Panc1 (cell line): ENCODE data around the gene ETV7. TPM values are rescaled to one million over a fixed set of nuclear protein-coding genes. Genes with fewer than 3 reads are reported as not detected.
"Not testable (repeated sequence)": the region's sequence is repeated elsewhere in the genome, so short reads cannot be mapped to it uniquely, and the experiment has no call there.

Experiments
- ATAC-seq: fragments of 200-7000 bp; cut with Tn5 transposase; 2 replicates; pipeline ENCODE4 v1.9.1; 2020; ENCODE audit warnings: mild to moderate bottlenecking, moderate library complexity
- BruUV-seq: library from RNA; stranded (reverse); fragments of 400-500 nt; replicated peaks from 2 replicates; lab custom pipeline; 2021; lab: Mats Ljungman, UMichigan
- CTCF ChIA-PET: fragments of 300-600 bp; sonication (Branson Sonifier 250); formaldehyde crosslinking; loops from one replicate; lab custom pipeline; 2022; ENCODE audit warnings: antibody characterized with exemption; lab: Charles Lee
- POLR2A ChIA-PET: fragments of 300-600 bp; sonication (Branson Sonifier 250); formaldehyde crosslinking; loops from one replicate; lab custom pipeline; 2022; ENCODE audit warnings: antibody characterized with exemption; lab: Charles Lee
- DNase-seq: peaks from one replicate; pipeline ENCODE4 v3.0.0-alpha.2; 2010; ENCODE audit warnings: low read depth, low spot score
- H3K27ac ChIP-seq: 2 replicates; pipeline ENCODE4 v1.5.1; 2011; ENCODE audit warnings: mild to moderate bottlenecking, low read length, inconsistent platforms
- H3K27me3 ChIP-seq: fragments of 200-500 bp; sonication (Bioruptor generic); 2 replicates; pipeline ENCODE4 v1.6.0; 2014; ENCODE audit warnings: low read length, inconsistent platforms; ENCODE audit not compliant: control insufficient read depth, insufficient read depth
- H3K36me3 ChIP-seq: fragments of 200-500 bp; sonication (Bioruptor generic); 2 replicates; pipeline ENCODE4 v1.5.1; 2014; ENCODE audit warnings: inconsistent platforms, mild to moderate bottlenecking, low read length, moderate library complexity; ENCODE audit not compliant: control insufficient read depth, insufficient read depth
- H3K4me1 ChIP-seq: 2 replicates; pipeline ENCODE4 v1.5.1; 2011; ENCODE audit warnings: inconsistent platforms, mild to moderate bottlenecking, low read length, moderate library complexity; ENCODE audit not compliant: control insufficient read depth, insufficient read depth
- H3K4me3 ChIP-seq, 2 experiments: 2 replicates each; pipeline ENCODE4 v1.5.1; 2011 to 2012; ENCODE audit warnings: low read depth in 2 of 2, low read length in 2 of 2, mild to moderate bottlenecking in 2 of 2, inconsistent platforms in 1 of 2, moderate library complexity in 1 of 2
- H3K9me3 ChIP-seq: fragments of 200-500 bp; sonication (Bioruptor generic); 2 replicates; pipeline ENCODE4 v1.5.1; 2014; ENCODE audit warnings: low read depth, mild to moderate bottlenecking, inconsistent platforms, low read length, moderate library complexity; ENCODE audit not compliant: control insufficient read depth, insufficient read depth
- POLR2AphosphoS5 ChIP-seq: IDR thresholded peaks from 2 replicates; pipeline ENCODE4 v1.6.1; 2012; ENCODE audit warnings: mild to moderate bottlenecking, low read depth, low read length, moderate library complexity
- SIN3A ChIP-seq: IDR thresholded peaks from 2 replicates; pipeline ENCODE4 v1.6.1; 2012; ENCODE audit warnings: low read depth, mild to moderate bottlenecking, low read length, moderate library complexity, borderline replicate concordance; ENCODE audit not compliant: insufficient read depth
- TCF7L2 ChIP-seq: IDR thresholded peaks from 2 replicates; pipeline ENCODE4 v1.6.1; 2011; ENCODE audit warnings: mild to moderate bottlenecking, low read depth, low read length, inconsistent platforms
- in situ Hi-C: cut with HindIII; loops from 2 replicates; pipeline ENCODE4 v1.10.0; 2016; ENCODE audit warnings: low sequenced_read_pairs, low pct_unique_long_range_greater_than_20kb
- intact Hi-C: fragments of 100-400 bp; cut with micrococcal nuclease; formaldehyde crosslinking; loops from one replicate; pipeline ENCODE4 v1.10.0; 2022; ENCODE audit not compliant: unreplicated experiment
- total RNA-seq: library from RNA; stranded (reverse); gene quantifications from one replicate; pipeline ENCODE4 v1.2.1, GENCODE V29; 2021; ENCODE audit not compliant: unreplicated experiment
- TF ChIP-seq, protein P1 (sequence below): fragments of 450-650 bp; IDR thresholded peaks from 2 replicates; pipeline ENCODE4 v1.5.1; 2017; ENCODE audit warnings: mild to moderate bottlenecking
- TF ChIP-seq, protein P2 (sequence below), 2 experiments: IDR thresholded peaks; 2 replicates each; pipeline ENCODE4 v1.6.1; 2011 to 2012; ENCODE audit warnings: low read depth in 2 of 2, control low read depth in 1 of 2, low read length in 1 of 2, mild to moderate bottlenecking in 1 of 2, moderate library complexity in 1 of 2; ENCODE audit not compliant: insufficient read depth in 1 of 2

The ETV7 gene
- total RNA-seq, 1 experiment from 2014 or later: 2.0 TPM

GRCh38 chr6:36340306-36340617, 47.2 kb downstream of the ETV7 start:
- BruUV-seq: no TSS peak
- intact Hi-C loops: no loop called here

GRCh38 chr6:36339146-36339545, 48.3 kb downstream of the ETV7 start:
- peaks cover 16% of the 10 kb centered on the region for H3K27me3 ChIP-seq
- peaks cover 15% of the 10 kb centered on the region for H3K4me1 ChIP-seq
- no peak overlapping the region for H3K4me3 ChIP-seq
- no TSS peak for BruUV-seq
- TF ChIP-seq POLR2AphosphoS5 (no peak), TCF7L2 (no peak), SIN3A (no peak)
- TF ChIP-seq, protein P1, sequence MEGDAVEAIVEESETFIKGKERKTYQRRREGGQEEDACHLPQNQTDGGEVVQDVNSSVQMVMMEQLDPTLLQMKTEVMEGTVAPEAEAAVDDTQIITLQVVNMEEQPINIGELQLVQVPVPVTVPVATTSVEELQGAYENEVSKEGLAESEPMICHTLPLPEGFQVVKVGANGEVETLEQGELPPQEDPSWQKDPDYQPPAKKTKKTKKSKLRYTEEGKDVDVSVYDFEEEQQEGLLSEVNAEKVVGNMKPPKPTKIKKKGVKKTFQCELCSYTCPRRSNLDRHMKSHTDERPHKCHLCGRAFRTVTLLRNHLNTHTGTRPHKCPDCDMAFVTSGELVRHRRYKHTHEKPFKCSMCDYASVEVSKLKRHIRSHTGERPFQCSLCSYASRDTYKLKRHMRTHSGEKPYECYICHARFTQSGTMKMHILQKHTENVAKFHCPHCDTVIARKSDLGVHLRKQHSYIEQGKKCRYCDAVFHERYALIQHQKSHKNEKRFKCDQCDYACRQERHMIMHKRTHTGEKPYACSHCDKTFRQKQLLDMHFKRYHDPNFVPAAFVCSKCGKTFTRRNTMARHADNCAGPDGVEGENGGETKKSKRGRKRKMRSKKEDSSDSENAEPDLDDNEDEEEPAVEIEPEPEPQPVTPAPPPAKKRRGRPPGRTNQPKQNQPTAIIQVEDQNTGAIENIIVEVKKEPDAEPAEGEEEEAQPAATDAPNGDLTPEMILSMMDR: no peak
- TF ChIP-seq, protein P2, sequence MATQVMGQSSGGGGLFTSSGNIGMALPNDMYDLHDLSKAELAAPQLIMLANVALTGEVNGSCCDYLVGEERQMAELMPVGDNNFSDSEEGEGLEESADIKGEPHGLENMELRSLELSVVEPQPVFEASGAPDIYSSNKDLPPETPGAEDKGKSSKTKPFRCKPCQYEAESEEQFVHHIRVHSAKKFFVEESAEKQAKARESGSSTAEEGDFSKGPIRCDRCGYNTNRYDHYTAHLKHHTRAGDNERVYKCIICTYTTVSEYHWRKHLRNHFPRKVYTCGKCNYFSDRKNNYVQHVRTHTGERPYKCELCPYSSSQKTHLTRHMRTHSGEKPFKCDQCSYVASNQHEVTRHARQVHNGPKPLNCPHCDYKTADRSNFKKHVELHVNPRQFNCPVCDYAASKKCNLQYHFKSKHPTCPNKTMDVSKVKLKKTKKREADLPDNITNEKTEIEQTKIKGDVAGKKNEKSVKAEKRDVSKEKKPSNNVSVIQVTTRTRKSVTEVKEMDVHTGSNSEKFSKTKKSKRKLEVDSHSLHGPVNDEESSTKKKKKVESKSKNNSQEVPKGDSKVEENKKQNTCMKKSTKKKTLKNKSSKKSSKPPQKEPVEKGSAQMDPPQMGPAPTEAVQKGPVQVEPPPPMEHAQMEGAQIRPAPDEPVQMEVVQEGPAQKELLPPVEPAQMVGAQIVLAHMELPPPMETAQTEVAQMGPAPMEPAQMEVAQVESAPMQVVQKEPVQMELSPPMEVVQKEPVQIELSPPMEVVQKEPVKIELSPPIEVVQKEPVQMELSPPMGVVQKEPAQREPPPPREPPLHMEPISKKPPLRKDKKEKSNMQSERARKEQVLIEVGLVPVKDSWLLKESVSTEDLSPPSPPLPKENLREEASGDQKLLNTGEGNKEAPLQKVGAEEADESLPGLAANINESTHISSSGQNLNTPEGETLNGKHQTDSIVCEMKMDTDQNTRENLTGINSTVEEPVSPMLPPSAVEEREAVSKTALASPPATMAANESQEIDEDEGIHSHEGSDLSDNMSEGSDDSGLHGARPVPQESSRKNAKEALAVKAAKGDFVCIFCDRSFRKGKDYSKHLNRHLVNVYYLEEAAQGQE (IDR thresholded peaks at IDR 0.05; ENCODE audit: insufficient read depth in 1 of 2, low read depth in 2 of 2, low read length in 1 of 2): no peak
- H3K27ac ChIP-seq: no peak overlapping the region
- no peaks in the 10 kb centered on the region for H3K36me3 ChIP-seq
- ChIA-PET POLR2A (no interaction called here), CTCF (interaction anchor here (0.5 kb wide), 1 partner anchor 34 kb away, joined by 4 read pairs; no protein-coding TSS in a partner anchor)
- ATAC-seq (no peak), DNase-seq (no peak)
- intact Hi-C loops: no loop called here
- H3K9me3 ChIP-seq: no peaks in the 10 kb centered on the region
- in situ Hi-C loops: no loop called here

More at GRCh38 chr6:36340306-36340617, 47.2 kb downstream of the ETV7 start:
- ChIA-PET CTCF (interaction anchor here (0.8 to 1.1 kb wide), 5 partner anchors 12 to 69 kb away, joined by 3 to 4 read pairs (median 3); no protein-coding TSS in a partner anchor), POLR2A (interaction anchor here (0.6 kb wide), 1 partner anchor 100 kb away, joined by 4 read pairs; no protein-coding TSS in a partner anchor)
- peak overlapping the region in 1 of 2 experiments; percentile 70; a peak in 2 of 4 replicates for H3K4me3 ChIP-seq
- no peaks in the 10 kb centered on the region for H3K9me3 ChIP-seq
- H3K4me1 ChIP-seq: peaks cover 13% of the 10 kb centered on the region
- H3K27ac ChIP-seq: no peak overlapping the region
- TF ChIP-seq, protein P1: no peak
- TF ChIP-seq, protein P2 (IDR thresholded peaks at IDR 0.05; ENCODE audit: insufficient read depth in 1 of 2, low read depth in 2 of 2, low read length in 1 of 2): no peak
- TF ChIP-seq SIN3A: no peak
- TF ChIP-seq TCF7L2: no peak
- no peak for TF ChIP-seq POLR2AphosphoS5
- peaks cover 10% of the 10 kb centered on the region for H3K27me3 ChIP-seq
- DNase-seq: no peak
- in situ Hi-C loops: no loop called here
- no peak for ATAC-seq
- H3K36me3 ChIP-seq: no peaks in the 10 kb centered on the region

- H3K4me3 ChIP-seq, ATAC-seq, H3K36me3 ChIP-seq, in situ Hi-C loops, H3K9me3 ChIP-seq, CTCF ChIA-PET, intact Hi-C loops, DNase-seq, H3K27ac ChIP-seq, BruUV-seq: not testable (repeated sequence)
- H3K27me3 ChIP-seq: peaks cover 16% of the 10 kb centered on the region
- H3K4me1 ChIP-seq: peaks cover 15% of the 10 kb centered on the region
- POLR2A ChIA-PET: interaction anchor here (0.7 kb wide), 2 partner anchors 197 to 260 kb away, joined by 6 to 15 read pairs; no protein-coding TSS in a partner anchor
These were observed 49.2 kb downstream of the ETV7 start for GRCh38 chr6:36338223-36338622.
